HCT116 (cell line): ENCODE data around the gene WNT9B. TPM values are rescaled to one million over a fixed set of nuclear protein-coding genes. Genes with fewer than 3 reads are reported as not detected.

ENCODE experiments used
- ATAC-seq: fragments of 200-7000 bp; cut with Tn5 transposase; 2 replicates; pipeline ENCODE4 v1.9.1; 2020; ENCODE audit warnings: mild to moderate bottlenecking, moderate library complexity
- BruUV-seq: library from RNA; stranded (reverse); fragments of 400-500 nt; replicated peaks from 2 replicates; lab custom pipeline; 2021; lab: Mats Ljungman, UMichigan
- CTCF ChIA-PET: fragments of 300-600 bp; sonication (Branson Sonifier 250); formaldehyde crosslinking; loops from one replicate; lab custom pipeline; 2021; ENCODE audit warnings: antibody characterized with exemption; lab: Charles Lee
- POLR2A ChIA-PET: fragments of 300-600, 350-600 bp; sonication (Branson Sonifier 250); formaldehyde crosslinking; loops from one replicate; lab custom pipeline; 2021; ENCODE audit warnings: antibody characterized with exemption; lab: Charles Lee
- RAD21 ChIA-PET, 2 experiments: fragments of 300-600 bp; sonication (Branson Sonifier 250); formaldehyde crosslinking; loops; one replicate each; lab custom pipeline; 2023; ENCODE audit warnings: low total read pairs in 2 of 2; ENCODE audit not compliant: uncharacterized antibody in 2 of 2, unreplicated experiment in 2 of 2, low non-redundant PET in 1 of 2; lab: Charles Lee
- DNase-seq: peaks from one replicate; pipeline ENCODE4 v3.0.0-alpha.2; 2010; ENCODE audit warnings: low read depth, low spot score
- H2AFZ ChIP-seq: fragments of 200-600 bp; shearing (Covaris generic), sonication (generic); 2 replicates; pipeline ENCODE4 v1.6.1; 2017; ENCODE audit warnings: low read depth, mixed run types, mixed read lengths, antibody characterized with exemption, low read length; ENCODE audit not compliant: poor library complexity, severe bottlenecking
- H3K27ac ChIP-seq: 2 replicates; pipeline ENCODE4 v1.5.1; 2012; ENCODE audit warnings: low read depth, low read length
- H3K27me3 ChIP-seq: fragments of 200-600 bp; sonication (generic); 2 replicates; pipeline ENCODE4 v1.6.1; 2016; ENCODE audit warnings: mixed run types, low read length, mixed read lengths; ENCODE audit not compliant: insufficient read depth
- H3K36me3 ChIP-seq, 2 experiments: fragments of 200-500 bp in 1 of 2; fragments of 200-600 bp in 1 of 2; sonication (Bioruptor generic) in 1 of 2; sonication (generic) in 1 of 2; 2 replicates each; pipeline versions ENCODE4 v1.5.1 to v1.6.1; 2014 to 2016; ENCODE audit warnings: low read length in 2 of 2, inconsistent platforms in 1 of 2, mixed read lengths in 1 of 2, mixed run types in 1 of 2; ENCODE audit not compliant: insufficient read depth in 2 of 2, control insufficient read depth in 1 of 2
- H3K4me1 ChIP-seq, 2 experiments: fragments of 200-600 bp in 1 of 2; sonication (generic) in 1 of 2; 2 replicates each; pipeline versions ENCODE4 v1.5.1 to v1.6.1; 2012 to 2017; ENCODE audit warnings: low read length in 2 of 2, inconsistent platforms in 1 of 2, mild to moderate bottlenecking in 1 of 2, mixed read lengths in 1 of 2, mixed run types in 1 of 2, moderate library complexity in 1 of 2; ENCODE audit not compliant: insufficient read depth in 2 of 2, control insufficient read depth in 1 of 2
- H3K4me2 ChIP-seq: fragments of 200-600 bp; sonication (generic); 2 replicates; pipeline ENCODE4 v1.6.1; 2017; ENCODE audit warnings: mixed run types, low read length, mixed read lengths
- H3K4me3 ChIP-seq, 2 experiments: fragments of 200-600 bp in 1 of 2; sonication (generic) in 1 of 2; replicated peaks in 1 of 2; 2 replicates each; pipeline ENCODE4 v1.5.1; 2011 to 2016; ENCODE audit warnings: low read length in 2 of 2, control low read depth in 1 of 2, low read depth in 1 of 2, mild to moderate bottlenecking in 1 of 2, mixed read lengths in 1 of 2, mixed run types in 1 of 2
- H3K79me2 ChIP-seq: fragments of 200-600 bp; sonication (generic); 2 replicates; pipeline ENCODE4 v1.6.1; 2017; ENCODE audit warnings: mild to moderate bottlenecking, mixed run types, low read length, moderate library complexity, mixed read lengths; ENCODE audit not compliant: insufficient read depth
- H3K9ac ChIP-seq: fragments of 200-600 bp; sonication (generic); 2 replicates; pipeline ENCODE4 v1.6.1; 2016; ENCODE audit warnings: low read length, mixed read lengths
- H3K9me2 ChIP-seq: fragments of 200-600 bp; sonication (generic), shearing (Covaris generic); 2 replicates; pipeline ENCODE4 v1.6.1; 2017; ENCODE audit warnings: mixed run types, mild to moderate bottlenecking, moderate library complexity; ENCODE audit not compliant: insufficient read depth
- H3K9me3 ChIP-seq, 2 experiments: fragments of 200-500 bp in 1 of 2; fragments of 200-600 bp in 1 of 2; sonication (Bioruptor generic) in 1 of 2; sonication (generic) in 1 of 2; 2 replicates each; pipeline ENCODE4 v1.6.1; 2014 to 2017; ENCODE audit warnings: low read length in 2 of 2, mixed read lengths in 2 of 2, inconsistent platforms in 1 of 2, low read depth in 1 of 2, mild to moderate bottlenecking in 1 of 2, mixed run types in 1 of 2, moderate library complexity in 1 of 2; ENCODE audit not compliant: control insufficient read depth in 1 of 2, insufficient read depth in 1 of 2
- H4K20me1 ChIP-seq: fragments of 200-600 bp; sonication (generic), shearing (Covaris generic); 2 replicates; pipeline ENCODE4 v1.6.1; 2017; ENCODE audit warnings: mixed run types, mild to moderate bottlenecking, moderate library complexity; ENCODE audit not compliant: insufficient read depth
- CBX3 ChIP-seq: IDR thresholded peaks from 2 replicates; pipeline ENCODE4 v1.6.1; 2012; ENCODE audit warnings: low read depth
- EGR1 ChIP-seq: IDR thresholded peaks from 2 replicates; pipeline ENCODE4 v1.6.1; 2012; ENCODE audit warnings: low read depth
- EZH2phosphoT487 ChIP-seq: fragments of 200-600 bp; IDR thresholded peaks from 2 replicates; pipeline ENCODE4 v1.6.1; 2018; ENCODE audit warnings: antibody characterized with exemption, borderline replicate concordance
- JUND ChIP-seq: IDR thresholded peaks from 2 replicates; pipeline ENCODE4 v1.6.1; 2012
- POLR2AphosphoS5 ChIP-seq: IDR thresholded peaks from 2 replicates; pipeline ENCODE4 v1.6.1; 2011; ENCODE audit warnings: mild to moderate bottlenecking, low read depth, low read length, moderate library complexity
- REST ChIP-seq: IDR thresholded peaks from 2 replicates; pipeline ENCODE4 v1.6.1; 2012; ENCODE audit warnings: low read depth
- SRF ChIP-seq: IDR thresholded peaks from 2 replicates; pipeline ENCODE4 v1.6.1; 2012; ENCODE audit warnings: low read depth
- ZBTB33 ChIP-seq: IDR thresholded peaks from 2 replicates; pipeline ENCODE4 v1.6.1; 2011; ENCODE audit warnings: mild to moderate bottlenecking, low read length, moderate library complexity; ENCODE audit not compliant: insufficient replicate concordance; ENCODE audit errors: extremely low read depth
- ZFX ChIP-seq: fragments of 450-650 bp; IDR thresholded peaks from 2 replicates; pipeline ENCODE4 v1.6.1; 2017
- intact Hi-C: fragments of 100-400 bp; cut with micrococcal nuclease; formaldehyde crosslinking; loops from 2 replicates; pipeline ENCODE4 v1.10.0; 2022
- total RNA-seq: library from RNA; stranded (reverse); gene quantifications from one replicate; pipeline ENCODE4 v1.2.1, GENCODE V29; 2021; ENCODE audit not compliant: unreplicated experiment

Gene WNT9B
- total RNA-seq, 1 experiment from 2014 or later, result not detected

DNA sequence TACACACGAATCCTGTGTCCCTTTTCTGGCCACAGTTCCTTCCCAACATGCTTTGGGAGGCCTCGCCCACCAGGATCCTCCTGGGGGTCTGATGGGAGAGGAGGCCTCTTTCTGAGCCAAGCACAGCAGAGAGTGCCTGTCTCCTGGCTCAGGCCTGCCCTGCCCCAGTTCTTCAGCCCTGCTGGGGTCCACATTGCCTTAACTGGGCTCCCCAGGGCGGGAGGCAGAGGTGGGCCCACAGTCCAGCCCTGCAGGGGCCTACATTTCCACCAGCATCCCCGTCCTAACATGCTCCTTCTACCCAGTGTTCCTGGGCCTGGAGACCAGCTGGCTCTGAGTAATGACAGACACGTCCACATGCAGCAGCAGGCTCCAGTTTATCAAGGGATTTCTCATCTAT, 29.6 kb downstream of the WNT9B start:
- Histone ChIP-seq H3K27ac (no peak overlapping the region), H4K20me1 (no peaks in the 10 kb centered on the region), H3K36me3 (no peaks in the 10 kb centered on the region), H2AFZ (no peak overlapping the region), H3K4me2 (no peak overlapping the region), H3K79me2 (no peaks in the 10 kb centered on the region), H3K9me3 (no peaks in the 10 kb centered on the region), H3K4me3 (no peak overlapping the region), H3K9me2 (no peaks in the 10 kb centered on the region), H3K9ac (no peak overlapping the region), H3K27me3 (no peaks in the 10 kb centered on the region), H3K4me1 (peaks cover 3 to 8% of the 10 kb centered on the region in 2 experiments; a peak in 3 of 4 replicates)
- DNase-seq (no peak), ATAC-seq (no peak)
- CTCF ChIA-PET, result no interaction called here
- POLR2A ChIA-PET, result no interaction called here
- RAD21 ChIA-PET, result no interaction called here
- intact Hi-C loops, result no loop called here
- BruUV-seq, result no TSS peak
- TF ChIP-seq JUND (no peak), SRF (no peak), EGR1 (no peak), CBX3 (no peak), POLR2AphosphoS5 (no peak), REST (no peak), EZH2phosphoT487 (no peak), ZFX (no peak), ZBTB33 (no peak)
